ENCODE results near the gene MUC20. TPM values are rescaled to one million over a fixed set of nuclear protein-coding genes. Genes with fewer than 3 reads are reported as not detected.

Gene MUC20
- total and polyA plus RNA-seq, 9 of the 15 experiments (the other 6 are each of a cell fraction or from before 2014, with no cell fraction given), result 0.03 to 0.23 (median 0.15) TPM; not detected in 3

DNA sequence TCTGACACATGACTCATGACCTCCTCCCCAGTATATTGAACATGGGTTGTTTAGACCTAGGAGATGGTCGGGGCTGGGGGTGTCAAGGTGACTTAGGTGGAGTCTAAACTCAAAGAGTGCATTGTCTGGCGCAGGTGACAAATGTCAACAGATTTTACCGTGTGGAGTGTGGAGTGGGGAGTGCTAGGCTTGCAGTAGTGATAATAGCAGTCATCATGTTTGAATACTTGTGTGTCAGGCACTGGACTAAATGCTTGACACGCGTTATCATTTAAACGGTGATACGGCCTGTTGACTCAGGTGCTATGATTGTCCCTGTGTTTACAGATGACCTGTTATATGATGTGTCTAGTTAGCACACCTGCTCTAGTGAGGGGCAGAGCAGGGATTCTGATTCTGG lies 30.8 kb downstream of the MUC20 start:
- DNase-seq (ENCODE audit: extremely low read depth in 1 of 4, low spot score in 3 of 4) (no peak), ATAC-seq (no peak), FAIRE-seq (no peak)
- no peak overlapping the region for H3K4me2 ChIP-seq (ENCODE audit: insufficient read depth, low read length)
- H3K36me3 ChIP-seq (ENCODE audit: control insufficient read depth, insufficient read depth, low read length), result no peaks in the 10 kb centered on the region
- no peak overlapping the region for H2AFZ ChIP-seq (ENCODE audit: low read depth, low read length)
- intact Hi-C loops (cut with micrococcal nuclease), result no loop called here
- H3K9me3 ChIP-seq (replicated peaks; ENCODE audit: control insufficient read depth, insufficient read depth, low read depth, low read length), result no peaks in the 10 kb centered on the region
- in situ Hi-C loops (cut with MboI), result no loop called here
- no peak overlapping the region for H3K4me3 ChIP-seq
- WGBS (ENCODE audit: insufficient coverage, low coverage, missing lambda C conversion rate), result 34% methylated on average over 7 of the region's 7 CpGs
- H4K20me1 ChIP-seq (replicated peaks; ENCODE audit: control insufficient read depth, insufficient read depth, low read length), result no peaks in the 10 kb centered on the region
- no peak overlapping the region for H3K9ac ChIP-seq (ENCODE audit: insufficient read depth in 1 of 2, low read depth in 2 of 2, low read length in 2 of 2)
- H3K4me1 ChIP-seq (replicated peaks in 1 of 2; ENCODE audit: control insufficient read depth in 2 of 2, insufficient read depth in 2 of 2, low read length in 2 of 2), result peaks cover 0 to 33% of the 10 kb centered on the region in 2 experiments; a peak in 3 of 5 replicates
- ChIA-PET POLR2A (interaction anchor here (0.6 kb wide), 1 partner anchor 1904 kb away, joined by 3 read pairs; no protein-coding TSS in a partner anchor), CTCF (ENCODE audit: low intra/inter-chr PET ratio) (no interaction called here)
- no peaks in the 10 kb centered on the region for H3K79me2 ChIP-seq (ENCODE audit: control insufficient read depth, insufficient read depth, low read length)
- peaks cover 0 to 44% of the 10 kb centered on the region in 2 experiments; a peak in 2 of 5 replicates for H3K27me3 ChIP-seq (ENCODE audit: control insufficient read depth in 2 of 2, insufficient read depth in 2 of 2, low read length in 2 of 2)
- H3K27ac ChIP-seq (ENCODE audit: extremely low read depth, low read depth, low read length), result no peak overlapping the region
- H3K9me1 ChIP-seq (ENCODE audit: control insufficient read depth, insufficient read depth, low read length), result no peaks in the 10 kb centered on the region
- no TSS peak for BruUV-seq (replicated peaks)
- TF ChIP-seq ZNF143 (CRISPR knock-in tag; IDR thresholded peaks at IDR 0.05) (no peak), TAF7 (tag; IDR thresholded peaks at IDR 0.05) (no peak), FOXA1 (IDR thresholded peaks at IDR 0.05; ENCODE audit: borderline replicate concordance) (no peak), HMGN3 (IDR thresholded peaks at IDR 0.05; ENCODE audit: borderline replicate concordance, extremely low read depth, insufficient read length, low read depth, low read length) (no peak), FOXA3 (CRISPR knock-in tag; conservative IDR thresholded peaks at IDR 0.05 in 1 of 2, IDR thresholded peaks at IDR 0.05 in 1 of 2) (no peak), HOXB6 (CRISPR knock-in tag; IDR thresholded peaks at IDR 0.05; ENCODE audit: borderline replicate concordance) (no peak), GABPA (tag; conservative IDR thresholded peaks at IDR 0.05; ENCODE audit: low read depth) (no peak), ZBTB1 (CRISPR knock-in tag; IDR thresholded peaks at IDR 0.05; ENCODE audit: borderline replicate concordance, low read depth) (no peak), SP1 (CRISPR knock-in tag; IDR thresholded peaks at IDR 0.05) (no peak), ELF4 (CRISPR knock-in tag; IDR thresholded peaks at IDR 0.05) (no peak), CCNT2 (IDR thresholded peaks at IDR 0.05; ENCODE audit: borderline replicate concordance, extremely low read depth, insufficient read length, low read depth, low read length) (no peak)
- TF ChIP-seq, protein P1, sequence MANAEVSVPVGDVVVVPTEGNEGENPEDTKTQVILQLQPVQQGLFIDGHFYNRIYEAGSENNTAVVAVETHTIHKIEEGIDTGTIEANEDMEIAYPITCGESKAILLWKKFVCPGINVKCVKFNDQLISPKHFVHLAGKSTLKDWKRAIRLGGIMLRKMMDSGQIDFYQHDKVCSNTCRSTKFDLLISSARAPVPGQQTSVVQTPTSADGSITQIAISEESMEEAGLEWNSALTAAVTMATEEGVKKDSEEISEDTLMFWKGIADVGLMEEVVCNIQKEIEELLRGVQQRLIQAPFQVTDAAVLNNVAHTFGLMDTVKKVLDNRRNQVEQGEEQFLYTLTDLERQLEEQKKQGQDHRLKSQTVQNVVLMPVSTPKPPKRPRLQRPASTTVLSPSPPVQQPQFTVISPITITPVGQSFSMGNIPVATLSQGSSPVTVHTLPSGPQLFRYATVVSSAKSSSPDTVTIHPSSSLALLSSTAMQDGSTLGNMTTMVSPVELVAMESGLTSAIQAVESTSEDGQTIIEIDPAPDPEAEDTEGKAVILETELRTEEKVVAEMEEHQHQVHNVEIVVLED (CRISPR knock-in tag; IDR thresholded peaks at IDR 0.05), result no peak
- TF ChIP-seq, protein P2, sequence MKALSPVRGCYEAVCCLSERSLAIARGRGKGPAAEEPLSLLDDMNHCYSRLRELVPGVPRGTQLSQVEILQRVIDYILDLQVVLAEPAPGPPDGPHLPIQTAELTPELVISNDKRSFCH (CRISPR knock-in tag; IDR thresholded peaks at IDR 0.05), result no peak
- TF ChIP-seq, protein P2 (tag; IDR thresholded peaks at IDR 0.05), result no peak
- TF ChIP-seq, protein P3, sequence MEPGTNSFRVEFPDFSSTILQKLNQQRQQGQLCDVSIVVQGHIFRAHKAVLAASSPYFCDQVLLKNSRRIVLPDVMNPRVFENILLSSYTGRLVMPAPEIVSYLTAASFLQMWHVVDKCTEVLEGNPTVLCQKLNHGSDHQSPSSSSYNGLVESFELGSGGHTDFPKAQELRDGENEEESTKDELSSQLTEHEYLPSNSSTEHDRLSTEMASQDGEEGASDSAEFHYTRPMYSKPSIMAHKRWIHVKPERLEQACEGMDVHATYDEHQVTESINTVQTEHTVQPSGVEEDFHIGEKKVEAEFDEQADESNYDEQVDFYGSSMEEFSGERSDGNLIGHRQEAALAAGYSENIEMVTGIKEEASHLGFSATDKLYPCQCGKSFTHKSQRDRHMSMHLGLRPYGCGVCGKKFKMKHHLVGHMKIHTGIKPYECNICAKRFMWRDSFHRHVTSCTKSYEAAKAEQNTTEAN (CRISPR knock-in tag; IDR thresholded peaks at IDR 0.05), result no peak
- TF ChIP-seq, protein P4, sequence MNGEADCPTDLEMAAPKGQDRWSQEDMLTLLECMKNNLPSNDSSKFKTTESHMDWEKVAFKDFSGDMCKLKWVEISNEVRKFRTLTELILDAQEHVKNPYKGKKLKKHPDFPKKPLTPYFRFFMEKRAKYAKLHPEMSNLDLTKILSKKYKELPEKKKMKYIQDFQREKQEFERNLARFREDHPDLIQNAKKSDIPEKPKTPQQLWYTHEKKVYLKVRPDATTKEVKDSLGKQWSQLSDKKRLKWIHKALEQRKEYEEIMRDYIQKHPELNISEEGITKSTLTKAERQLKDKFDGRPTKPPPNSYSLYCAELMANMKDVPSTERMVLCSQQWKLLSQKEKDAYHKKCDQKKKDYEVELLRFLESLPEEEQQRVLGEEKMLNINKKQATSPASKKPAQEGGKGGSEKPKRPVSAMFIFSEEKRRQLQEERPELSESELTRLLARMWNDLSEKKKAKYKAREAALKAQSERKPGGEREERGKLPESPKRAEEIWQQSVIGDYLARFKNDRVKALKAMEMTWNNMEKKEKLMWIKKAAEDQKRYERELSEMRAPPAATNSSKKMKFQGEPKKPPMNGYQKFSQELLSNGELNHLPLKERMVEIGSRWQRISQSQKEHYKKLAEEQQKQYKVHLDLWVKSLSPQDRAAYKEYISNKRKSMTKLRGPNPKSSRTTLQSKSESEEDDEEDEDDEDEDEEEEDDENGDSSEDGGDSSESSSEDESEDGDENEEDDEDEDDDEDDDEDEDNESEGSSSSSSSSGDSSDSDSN (IDR thresholded peaks at IDR 0.05; ENCODE audit: borderline replicate concordance in 1 of 2, low read depth in 2 of 2, low read length in 2 of 2), result no peak
